ENCODE data around the gene C7orf33.

DNA sequence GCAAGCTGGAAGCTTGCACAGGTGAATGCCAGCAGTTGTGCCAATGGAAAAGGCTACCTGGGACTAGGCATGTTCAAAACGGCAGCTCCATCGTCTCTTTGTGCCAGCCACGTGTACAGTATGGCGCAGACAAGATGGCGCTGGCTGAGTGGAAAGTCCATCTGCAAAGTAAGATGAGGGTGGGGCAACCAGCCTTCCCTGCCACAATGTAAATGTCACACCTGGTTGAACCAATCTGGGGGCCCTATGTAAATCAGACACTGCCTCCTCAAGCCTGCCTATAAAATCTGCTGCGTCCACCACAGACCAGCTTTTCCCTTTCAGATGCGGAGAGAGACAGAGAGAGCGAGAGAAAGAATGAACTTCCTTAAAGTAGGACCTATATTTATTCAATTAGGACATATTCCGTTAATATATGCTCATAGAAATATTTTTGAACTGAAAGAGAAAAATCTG is 18.5 kb upstream of the C7orf33 start:
- TF ChIP-seq EP300 (IDR thresholded peaks at IDR 0.05; ENCODE audit: borderline replicate concordance) (no peak), ZBTB7A (IDR thresholded peaks at IDR 0.05; ENCODE audit: low read depth) (no peak), REST (IDR thresholded peaks at IDR 0.05; ENCODE audit: low read depth) (no peak), RAD21 (IDR thresholded peaks at IDR 0.05; ENCODE audit: low read depth) (no peak), TAF1 (IDR thresholded peaks at IDR 0.05; ENCODE audit: low read depth) (no peak), FOXM1 (IDR thresholded peaks at IDR 0.05; ENCODE audit: borderline replicate concordance, low read depth) (no peak)

Measured in Ishikawa (cell line).